Natural killer cell (primary cell): ENCODE results near the gene ELP4. TPM values are rescaled to one million over a fixed set of nuclear protein-coding genes. Genes with fewer than 3 reads are reported as not detected.

Experiments used
- ATAC-seq, 3 donors: fragments of 150-1000 bp in 2 of 3; fragments of 200-7000 bp in 1 of 3; cut with Tn5 transposase; 1 replicate in 1 of 3; 2 replicates in 2 of 3; pipeline ENCODE4 v1.10.0; 2021; ENCODE audit warnings: mild to moderate bottlenecking in 2 of 3, moderate library complexity in 2 of 3
- DNase-seq, 2 donors: peaks; one replicate each; pipeline versions ENCODE4 v3.0.0 to v3.0.0-alpha.2; 2013 to 2021; ENCODE audit warnings: mixed read lengths in 1 of 2
- H3K27ac ChIP-seq: one replicate; pipeline ENCODE4 v1.5.1; 2013; ENCODE audit warnings: mild to moderate bottlenecking, low read length
- H3K27me3 ChIP-seq: one replicate; pipeline ENCODE4 v1.6.1; 2013; ENCODE audit warnings: low read length; ENCODE audit not compliant: control insufficient read depth, insufficient read depth
- H3K36me3 ChIP-seq: one replicate; pipeline ENCODE4 v1.6.1; 2013; ENCODE audit warnings: low read length; ENCODE audit not compliant: control insufficient read depth, insufficient read depth
- H3K4me1 ChIP-seq: one replicate; pipeline ENCODE4 v1.6.1; 2013; ENCODE audit warnings: low read length; ENCODE audit not compliant: control insufficient read depth, insufficient read depth
- H3K4me3 ChIP-seq: one replicate; pipeline ENCODE4 v1.5.1; 2013; ENCODE audit warnings: low read length
- H3K9me3 ChIP-seq: one replicate; pipeline ENCODE4 v1.6.1; 2013; ENCODE audit warnings: low read length; ENCODE audit not compliant: control insufficient read depth, insufficient read depth
- H3K27ac Mint-ChIP-seq, 2 donors: one replicate each; pipeline ENCODE4 v1.8.0; 2022; ENCODE audit warnings: mild to moderate bottlenecking in 2 of 2, mixed read lengths in 2 of 2, moderate library complexity in 1 of 2
- H3K27me3 Mint-ChIP-seq, 2 donors: one replicate each; pipeline ENCODE4 v1.8.0; 2022; ENCODE audit warnings: low read depth in 2 of 2, mixed read lengths in 2 of 2
- H3K36me3 Mint-ChIP-seq: one replicate; pipeline ENCODE4 v1.8.0; 2022; ENCODE audit warnings: mixed read lengths
- H3K4me1 Mint-ChIP-seq, 2 donors: one replicate each; pipeline ENCODE4 v1.8.0; 2022; ENCODE audit warnings: mixed read lengths in 2 of 2
- H3K4me3 Mint-ChIP-seq: one replicate; pipeline ENCODE4 v1.8.0; 2022; ENCODE audit warnings: mild to moderate bottlenecking, moderate library complexity, mixed read lengths
- H3K9me3 Mint-ChIP-seq, 2 donors: one replicate each; pipeline ENCODE4 v1.8.0; 2022; ENCODE audit warnings: mixed read lengths in 2 of 2
- CTCF ChIP-seq: fragments of 200-600 bp; IDR thresholded peaks from one replicate; pipeline ENCODE4 v1.8.0; 2022; ENCODE audit warnings: antibody characterized with exemption
- WGBS: methylation state at CpG from one replicate; pipeline ENCODE4 v1.1.7; 2013; ENCODE audit warnings: missing lambda C conversion rate; ENCODE audit not compliant: insufficient coverage; 5-methylcytosine and 5-hydroxymethylcytosine counted together
- intact Hi-C: fragments of 100-400 bp; cut with micrococcal nuclease; formaldehyde crosslinking; loops from one replicate; pipeline ENCODE4 v1.14.2; 2022
- total RNA-seq, 4 donors: library from RNA; stranded (reverse); fragments of 120-200 nt in 1 of 4; gene quantifications; one replicate each; pipeline versions ENCODE4 v1.2.3 to v1.2.4, GENCODE V29; 2013 to 2022

Gene ELP4
- total RNA-seq, 3 donors from 2014 or later (not counting 1 experiment from before 2014, with no cell fraction given) = 22.8 to 29.6 (median 23.4) TPM

DNA sequence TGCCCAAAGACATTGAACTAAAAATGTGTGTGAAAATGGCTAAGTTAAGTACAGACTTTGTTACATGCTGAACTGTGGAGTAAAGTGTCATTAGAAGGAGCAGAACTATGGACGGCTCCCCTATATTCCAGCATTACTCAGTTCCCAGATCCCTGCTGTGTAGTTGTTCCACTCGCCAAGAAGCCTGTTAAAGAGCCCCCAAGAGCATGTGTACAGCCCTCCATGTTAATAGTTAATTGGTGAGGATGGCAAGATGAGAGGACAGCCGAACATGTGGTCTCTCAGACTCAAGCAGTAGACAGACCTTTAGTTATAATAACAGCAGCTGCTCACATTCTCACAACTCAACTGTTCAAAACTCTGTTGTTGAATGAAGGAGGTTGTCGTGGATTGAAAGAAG is 127.4 kb downstream of the ELP4 start:
- WGBS = 86% methylated on average over 1 of the region's 4 CpGs
- Histone ChIP-seq H3K36me3 (no peaks in the 10 kb centered on the region), H3K4me1 (no peaks in the 10 kb centered on the region), H3K27me3 (no peaks in the 10 kb centered on the region), H3K9me3 (no peaks in the 10 kb centered on the region), H3K4me3 (no peak overlapping the region), H3K27ac (no peak overlapping the region)
- H3K27ac Mint-ChIP-seq = no peak overlapping the region
- no peaks in the 10 kb centered on the region for H3K9me3 Mint-ChIP-seq
- intact Hi-C loops = no loop called here
- H3K4me3 Mint-ChIP-seq = no peak overlapping the region
- no peaks in the 10 kb centered on the region for H3K27me3 Mint-ChIP-seq
- H3K36me3 Mint-ChIP-seq = no peaks in the 10 kb centered on the region
- no peak for DNase-seq
- ATAC-seq = no peak
- H3K4me1 Mint-ChIP-seq = no peaks in the 10 kb centered on the region
- no peak for TF ChIP-seq CTCF

DNA sequence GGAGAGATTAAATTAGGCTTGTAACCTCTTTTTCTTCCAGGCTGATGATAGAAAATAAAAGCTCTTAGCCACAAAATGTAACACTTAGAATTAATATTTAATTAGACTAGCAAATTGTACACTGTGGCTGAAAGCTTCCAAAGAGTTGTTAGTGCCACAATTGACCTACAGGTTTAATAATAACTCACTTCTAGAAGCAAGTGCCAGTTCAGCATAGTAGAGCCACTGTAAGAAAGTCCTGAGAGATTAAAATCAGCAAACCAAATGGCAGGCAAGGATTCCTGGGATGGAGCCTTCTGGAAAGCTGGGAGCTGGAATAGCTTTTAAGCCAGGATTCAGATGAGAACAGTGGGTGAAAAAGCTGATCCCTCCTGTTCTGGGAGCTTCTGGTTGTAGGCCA is 131.0 kb downstream of the ELP4 start:
- H3K4me1 Mint-ChIP-seq = no peaks in the 10 kb centered on the region
- H3K27ac ChIP-seq = no peak overlapping the region

GRCh38 chr11:31641477-31642062 is 132.0 kb downstream of the ELP4 start:
- Histone ChIP-seq H3K36me3 (no peaks in the 10 kb centered on the region), H3K4me3 (no peak overlapping the region), H3K27ac (no peak overlapping the region), H3K27me3 (no peaks in the 10 kb centered on the region), H3K4me1 (no peaks in the 10 kb centered on the region), H3K9me3 (no peaks in the 10 kb centered on the region)
- Mint-ChIP-seq H3K36me3 (no peaks in the 10 kb centered on the region), H3K9me3 (no peaks in the 10 kb centered on the region), H3K27me3 (no peaks in the 10 kb centered on the region), H3K4me1 (no peaks in the 10 kb centered on the region), H3K4me3 (no peak overlapping the region), H3K27ac (no peak overlapping the region)
- intact Hi-C loops = no loop called here
- ATAC-seq (no peak), DNase-seq (no peak)
- peak; percentile 10 for TF ChIP-seq CTCF
- WGBS = 83% methylated on average over 2 of the region's 3 CpGs

More for the DNA sequence above, 131.0 kb downstream of the ELP4 start:
- Histone ChIP-seq H3K4me3 (no peak overlapping the region), H3K4me1 (no peaks in the 10 kb centered on the region), H3K9me3 (no peaks in the 10 kb centered on the region), H3K27me3 (no peaks in the 10 kb centered on the region), H3K36me3 (no peaks in the 10 kb centered on the region)
- intact Hi-C loops = no loop called here
- no peak for TF ChIP-seq CTCF
- no peaks in the 10 kb centered on the region for H3K27me3 Mint-ChIP-seq
- DNase-seq = no peak
- no peaks in the 10 kb centered on the region for H3K9me3 Mint-ChIP-seq
- no peak overlapping the region for H3K27ac Mint-ChIP-seq
- H3K4me3 Mint-ChIP-seq = no peak overlapping the region
- no peaks in the 10 kb centered on the region for H3K36me3 Mint-ChIP-seq
- no peak for ATAC-seq

- Mint-ChIP-seq H3K27ac (no peak overlapping the region), H3K9me3 (no peaks in the 10 kb centered on the region), H3K4me1 (no peaks in the 10 kb centered on the region), H3K4me3 (no peak overlapping the region), H3K27me3 (no peaks in the 10 kb centered on the region), H3K36me3 (no peaks in the 10 kb centered on the region)
- WGBS = no CpG with 5 or more reads among the region's 1 CpG
- Histone ChIP-seq H3K27ac (no peak overlapping the region), H3K27me3 (no peaks in the 10 kb centered on the region), H3K4me3 (no peak overlapping the region), H3K4me1 (no peaks in the 10 kb centered on the region), H3K9me3 (no peaks in the 10 kb centered on the region), H3K36me3 (peaks cover 3% of the 10 kb centered on the region)
- DNase-seq = no peak
- intact Hi-C loops = no loop called here
- no peak for ATAC-seq
- no peak for TF ChIP-seq CTCF
These were observed 134.3 kb downstream of the ELP4 start for GRCh38 chr11:31643857-31644256.
